HG03025 (cell line): ENCODE results near the gene AREG.

ENCODE experiments used
- ATAC-seq: cut with Tn5 transposase; IDR thresholded peaks from one replicate; pipeline ENCODE4 v1.9.1; 2021; ENCODE audit warnings: mild to moderate bottlenecking, moderate library complexity; ENCODE audit not compliant: unreplicated experiment, low FRiP score

The AREG gene

GRCh38 chr4:74501579-74501978 is 56.6 kb downstream of the AREG start:
- no peak for ATAC-seq

DNA sequence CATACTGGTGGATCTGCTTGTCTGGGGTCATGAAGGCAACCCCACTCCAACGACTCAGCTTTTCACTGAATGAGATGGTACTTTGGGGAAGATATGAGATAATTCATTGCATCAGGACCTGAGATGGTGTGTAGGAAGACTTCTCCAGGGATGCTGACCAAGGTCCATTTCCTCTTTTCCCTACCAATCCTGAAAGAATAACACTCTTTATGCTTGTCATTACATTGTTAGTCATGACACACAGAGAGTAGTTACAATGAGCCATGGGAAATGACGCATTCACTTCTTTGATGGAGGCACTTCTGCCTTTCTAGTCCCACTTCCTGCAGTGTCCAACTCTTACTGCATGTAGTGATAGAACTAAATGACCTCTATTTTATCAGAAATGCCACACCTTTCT is 58.6 kb downstream of the AREG start:
- no peak for ATAC-seq

- ATAC-seq: no peak
Measured at GRCh38 chr4:74504212-74504611, 59.3 kb downstream of the AREG start.
